ENCODE results near the gene FEZF2.

FEZF2 gene

GRCh38 chr3:62387251-62387650, 13.9 kb upstream of the FEZF2 start:
- POLR2A ChIA-PET: no interaction called here
- no peak for DNase-seq (ENCODE audit: low read depth, low spot score)

GRCh38 chr3:62379321-62379798, 6.0 kb upstream of the FEZF2 start:
- no peak for DNase-seq (ENCODE audit: low read depth, low spot score)
- H3K4me3 ChIP-seq (ENCODE audit: low read depth, low read length): no peak overlapping the region
- no peak for TF ChIP-seq CTCF (IDR thresholded peaks at IDR 0.05; ENCODE audit: insufficient read depth, low read length, missing control alignments)
- POLR2A ChIA-PET: no interaction called here
- CTCF ChIA-PET: no interaction called here

More at GRCh38 chr3:62387251-62387650, 13.9 kb upstream of the FEZF2 start:
- no peak for TF ChIP-seq CTCF (IDR thresholded peaks at IDR 0.05; ENCODE audit: insufficient read depth, low read length, missing control alignments)
- no peak overlapping the region for H3K4me3 ChIP-seq (ENCODE audit: low read depth, low read length)
- CTCF ChIA-PET: no interaction called here

GRCh38 chr3:62378921-62379320, 5.6 kb upstream of the FEZF2 start:
- no peak for DNase-seq (ENCODE audit: low read depth, low spot score)
- TF ChIP-seq CTCF (IDR thresholded peaks at IDR 0.05; ENCODE audit: insufficient read depth, low read length, missing control alignments): no peak
- ChIA-PET CTCF (no interaction called here), POLR2A (no interaction called here)
- H3K4me3 ChIP-seq (ENCODE audit: low read depth, low read length): no peak overlapping the region

GRCh38 chr3:62378311-62378789, 5.0 kb upstream of the FEZF2 start:
- H3K4me3 ChIP-seq (ENCODE audit: low read depth, low read length): no peak overlapping the region
- ChIA-PET POLR2A (no interaction called here), CTCF (no interaction called here)
- no peak for DNase-seq (ENCODE audit: low read depth, low spot score)
- TF ChIP-seq CTCF (IDR thresholded peaks at IDR 0.05; ENCODE audit: insufficient read depth, low read length, missing control alignments): no peak

GRCh38 chr3:62376906-62377877, 3.8 kb upstream of the FEZF2 start:
- DNase-seq (ENCODE audit: low read depth, low spot score): no peak
- no peak for TF ChIP-seq CTCF (IDR thresholded peaks at IDR 0.05; ENCODE audit: insufficient read depth, low read length, missing control alignments)
- H3K4me3 ChIP-seq (ENCODE audit: low read depth, low read length): no peak overlapping the region
- ChIA-PET CTCF (no interaction called here), POLR2A (no interaction called here)

GRCh38 chr3:62376454-62376720, 3.0 kb upstream of the FEZF2 start:
- CTCF ChIA-PET: no interaction called here
- no peak overlapping the region for H3K4me3 ChIP-seq (ENCODE audit: low read depth, low read length)
- POLR2A ChIA-PET: no interaction called here
- TF ChIP-seq CTCF (IDR thresholded peaks at IDR 0.05; ENCODE audit: insufficient read depth, low read length, missing control alignments): no peak
- DNase-seq (ENCODE audit: low read depth, low spot score): no peak
